Adrenal gland (tissue), 12 donors: Measurements from ENCODE around the gene TDRD10. TPM values are rescaled to one million over a fixed set of nuclear protein-coding genes. Genes with fewer than 3 reads are reported as not detected.

Experiments
- DNase-seq, 7 donors: peaks; one replicate each; pipeline ENCODE4 v3.0.0-alpha.2; 2019 to 2020
- H3K27ac ChIP-seq, 5 donors: fragments of 200-600 bp; sonication (generic) in 4 of 5; 1 replicate in 3 of 5; 2 replicates in 2 of 5; pipeline versions ENCODE4 v1.5.1 to v1.8.0; 2016 to 2020; ENCODE audit warnings: mild to moderate bottlenecking in 1 of 5
- H3K27me3 ChIP-seq: fragments of 200-600 bp; 2 replicates; pipeline ENCODE4 v1.8.0; 2021
- H3K36me3 ChIP-seq, 2 donors: fragments of 200-600 bp; replicated peaks in 1 of 2; 1 replicate in 1 of 2; 2 replicates in 1 of 2; pipeline versions ENCODE4 v1.5.1 to v1.8.0; 2018 to 2022
- H3K4me1 ChIP-seq, 2 donors: fragments of 200-600 bp; replicated peaks in 1 of 2; 1 replicate in 1 of 2; 2 replicates in 1 of 2; pipeline versions ENCODE4 v1.5.1 to v1.8.0; 2018 to 2021
- H3K4me3 ChIP-seq, 4 donors: fragments of 200-600 bp; sonication (generic) in 3 of 4; one replicate each; pipeline ENCODE4 v1.5.1; 2016 to 2018
- H3K9me3 ChIP-seq, 3 donors: fragments of 200-600 bp; sonication (generic) in 1 of 3; replicated peaks in 1 of 3; 1 replicate in 2 of 3; 2 replicates in 1 of 3; pipeline versions ENCODE4 v1.5.1 to v1.8.0; 2016 to 2021
- POLR2A ChIP-seq, 2 donors: fragments of 450-650 bp; IDR thresholded peaks; one replicate each; pipeline ENCODE4 v1.6.1; 2017; ENCODE audit warnings: antibody characterized with exemption in 2 of 2, mild to moderate bottlenecking in 2 of 2, moderate library complexity in 1 of 2
- WGBS, 4 donors: extraction: QIAGEN DNeasy Blood & Tissue Kit in 2 of 4; methylation state at CpG; one replicate each; pipeline versions ENCODE4 v1.1.5 to v1.1.7; 2013 to 2017; 5-methylcytosine and 5-hydroxymethylcytosine counted together
- intact Hi-C, 2 donors: fragments of 100-400 bp; cut with DNase I; formaldehyde crosslinking; loops; one replicate each; pipeline versions ENCODE4 v1.14.1 to v1.15.0; 2022 to 2023
- polyA plus RNA-seq, 3 donors: library from polyadenylated mRNA; stranded (reverse); fragments of 200-250 nt in 2 of 3; fragments of 350-450 nt in 1 of 3; fragmentation: Illumina TruSeq in 1 of 3; extraction: RNeasy Lipid Tissue Mini Kit (QIAGEN cat#74804) in 1 of 3; gene quantifications; one replicate each; pipeline ENCODE4 v1.2.3, GENCODE V29; 2013 to 2014
- total RNA-seq, 9 donors: library from RNA; depleted of rRNA in 4 of 9; stranded (reverse); fragments of >200 nt in 4 of 9; fragments of 120-200 nt in 1 of 9; fragmentation: NEBNext Ultra II Directional in 1 of 9; extraction: Animal tissue kit (Norgen Biotek cat#: 25700) in 1 of 9; gene quantifications; one replicate each; pipeline versions ENCODE4 v1.1.0 to v1.2.4, GENCODE V29; 2013 to 2023
- TF ChIP-seq, protein P1 (sequence below), 6 experiments: fragments of 450-650 bp in 4 of 6; fragments of 200-600 bp in 2 of 6; sonication (generic) in 1 of 6; IDR thresholded peaks; 1 replicate in 5 of 6; 2 replicates in 1 of 6; pipeline versions ENCODE4 v1.5.1 to v1.8.0; 2016 to 2021; ENCODE audit warnings: antibody characterized with exemption in 6 of 6, mild to moderate bottlenecking in 2 of 6, moderate library complexity in 1 of 6
- donor health status: healthy with polysubstance abuse.
- donor health status: Bipolar disorder and iron deficiency.
- donor health status: DM: yes; HTN: yes; CAD: no.
- donor health status: DM: no; HTN: no; CAD: no.
- donor health status: DM: no; HTN: no; CAD: no.
- donor health status: DM: yes; HTN: yes; CAD: no.

The TDRD10 gene
- total and polyA plus RNA-seq, 12 donors = 0.55 to 24.9 (median 3.6) TPM; not detected in 1

DNA sequence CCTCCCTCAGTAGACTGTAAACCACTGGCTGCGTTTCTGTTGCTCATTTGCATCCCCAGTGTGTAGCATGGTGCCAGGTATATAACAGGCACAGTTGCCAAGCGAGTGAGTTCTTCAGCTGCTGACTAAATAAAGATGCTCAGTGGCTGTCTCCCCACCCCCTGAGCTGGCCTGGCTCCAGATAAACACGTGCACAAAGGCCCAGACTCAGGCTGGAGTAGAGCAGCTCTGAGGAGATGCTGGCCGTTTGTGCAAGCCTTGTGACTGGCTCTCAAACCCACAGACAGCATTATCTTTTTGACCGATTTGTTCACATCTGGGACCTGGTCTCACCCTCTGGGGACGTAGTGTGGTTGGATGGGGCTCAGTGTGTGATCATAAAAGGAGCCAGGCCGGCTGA lies 72.7 kb downstream of the TDRD10 start:
- H3K36me3 ChIP-seq = peaks cover 0 to 16% of the 10 kb centered on the region in 2 donors
- H3K9me3 ChIP-seq = no peaks in the 10 kb centered on the region
- peaks cover 0 to 4% of the 10 kb centered on the region in 2 donors for H3K4me1 ChIP-seq
- H3K27me3 ChIP-seq = no peaks in the 10 kb centered on the region
- no peak overlapping the region for H3K4me3 ChIP-seq
- 23 to 29% (median 26%) methylated on average over 6 to 7 of the region's 7 CpGs for WGBS, 4 donors
- no peak for DNase-seq
- intact Hi-C loops = loop anchor here (5.0 kb wide), 2 partner anchors 183 to 298 kb away; partner anchors contain the start of gene KCNN3 (in 1 of the 2)
- no peak overlapping the region for H3K27ac ChIP-seq
- no peak for TF ChIP-seq POLR2A (IDR thresholded peaks at IDR 0.05)
- TF ChIP-seq, protein P1, sequence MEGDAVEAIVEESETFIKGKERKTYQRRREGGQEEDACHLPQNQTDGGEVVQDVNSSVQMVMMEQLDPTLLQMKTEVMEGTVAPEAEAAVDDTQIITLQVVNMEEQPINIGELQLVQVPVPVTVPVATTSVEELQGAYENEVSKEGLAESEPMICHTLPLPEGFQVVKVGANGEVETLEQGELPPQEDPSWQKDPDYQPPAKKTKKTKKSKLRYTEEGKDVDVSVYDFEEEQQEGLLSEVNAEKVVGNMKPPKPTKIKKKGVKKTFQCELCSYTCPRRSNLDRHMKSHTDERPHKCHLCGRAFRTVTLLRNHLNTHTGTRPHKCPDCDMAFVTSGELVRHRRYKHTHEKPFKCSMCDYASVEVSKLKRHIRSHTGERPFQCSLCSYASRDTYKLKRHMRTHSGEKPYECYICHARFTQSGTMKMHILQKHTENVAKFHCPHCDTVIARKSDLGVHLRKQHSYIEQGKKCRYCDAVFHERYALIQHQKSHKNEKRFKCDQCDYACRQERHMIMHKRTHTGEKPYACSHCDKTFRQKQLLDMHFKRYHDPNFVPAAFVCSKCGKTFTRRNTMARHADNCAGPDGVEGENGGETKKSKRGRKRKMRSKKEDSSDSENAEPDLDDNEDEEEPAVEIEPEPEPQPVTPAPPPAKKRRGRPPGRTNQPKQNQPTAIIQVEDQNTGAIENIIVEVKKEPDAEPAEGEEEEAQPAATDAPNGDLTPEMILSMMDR (IDR thresholded peaks at IDR 0.05) = no peak

DNA sequence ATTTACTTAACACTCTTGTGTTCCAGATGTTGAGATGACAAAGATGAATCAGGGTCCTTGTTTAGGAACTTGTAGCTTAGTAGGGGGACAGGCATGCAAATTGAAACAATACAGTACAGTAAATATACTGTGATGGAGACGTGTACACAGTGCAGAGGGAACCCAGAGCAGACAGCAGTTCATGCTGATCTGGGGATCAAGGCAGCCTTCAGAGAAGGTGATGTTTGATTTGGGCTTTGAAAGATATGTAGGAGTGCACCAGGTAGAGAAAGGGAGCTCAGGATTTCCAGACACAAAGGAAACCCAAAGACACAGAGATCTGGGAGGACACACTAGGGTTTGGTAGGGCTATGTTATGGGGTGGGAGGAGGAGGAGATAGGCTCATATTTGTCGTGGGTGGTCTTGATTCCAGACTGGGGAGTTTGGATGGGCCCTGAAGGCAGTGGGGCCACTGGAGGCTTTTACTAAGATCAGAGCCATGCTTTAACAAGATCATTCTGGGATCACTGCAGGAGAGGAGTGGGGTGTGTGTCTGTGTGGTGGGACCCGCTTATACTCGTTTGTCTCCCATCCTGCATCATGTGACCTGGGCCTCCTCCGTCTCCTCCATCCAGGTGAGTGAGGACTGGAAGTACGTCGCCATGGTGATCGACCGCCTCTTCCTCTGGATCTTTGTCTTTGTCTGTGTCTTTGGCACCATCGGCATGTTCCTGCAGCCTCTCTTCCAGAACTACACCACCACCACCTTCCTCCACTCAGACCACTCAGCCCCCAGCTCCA lies 73.3 kb downstream of the TDRD10 start:
- peaks cover 0 to 22% of the 10 kb centered on the region in 2 donors for H3K36me3 ChIP-seq
- 73 to 84% (median 77%) methylated on average over 10 of the region's 10 CpGs for WGBS, 4 donors
- intact Hi-C loops = no loop called here

DNA sequence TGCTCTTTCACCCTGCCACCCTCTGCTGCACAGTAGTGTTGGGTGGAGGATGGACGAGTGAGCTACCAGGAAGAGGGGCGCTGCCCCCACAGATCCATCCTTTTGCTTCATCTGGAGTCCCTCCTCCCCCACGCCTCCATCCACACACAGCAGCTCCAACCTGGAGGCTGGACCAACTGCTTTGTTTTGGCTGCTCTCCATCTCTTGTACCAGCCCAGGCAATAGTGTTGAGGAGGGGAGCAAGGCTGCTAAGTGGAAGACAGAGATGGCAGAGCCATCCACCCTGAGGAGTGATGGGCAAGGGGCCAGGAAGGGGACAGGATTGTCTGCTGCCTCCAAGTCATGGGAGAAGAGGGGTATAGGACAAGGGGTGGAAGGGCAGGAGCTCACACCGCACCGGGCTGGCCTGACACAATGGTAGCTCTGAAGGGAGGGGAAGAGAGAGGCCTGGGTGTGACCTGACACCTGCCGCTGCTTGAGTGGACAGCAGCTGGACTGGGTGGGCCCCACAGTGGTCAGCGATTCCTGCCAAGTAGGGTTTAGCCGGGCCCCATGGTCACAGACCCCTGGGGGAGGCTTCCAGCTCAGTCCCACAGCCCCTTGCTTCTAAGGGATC lies 74.0 kb downstream of the TDRD10 start:
- Histone ChIP-seq H3K27me3 (no peaks in the 10 kb centered on the region), H3K4me3 (no peak overlapping the region), H3K27ac (no peak overlapping the region), H3K9me3 (no peaks in the 10 kb centered on the region), H3K36me3 (peaks cover 0 to 30% of the 10 kb centered on the region in 2 donors), H3K4me1 (peaks cover 0 to 4% of the 10 kb centered on the region in 2 donors)
- TF ChIP-seq POLR2A (IDR thresholded peaks at IDR 0.05) = no peak
- TF ChIP-seq, protein P1 (IDR thresholded peaks at IDR 0.05) = no peak
- no peak for DNase-seq
- intact Hi-C loops = no loop called here
- WGBS, 4 donors = 70 to 89% (median 83%) methylated on average over 5 to 8 of the region's 8 CpGs

More for the DNA sequence above, 73.3 kb downstream of the TDRD10 start:
- DNase-seq = no peak
- Histone ChIP-seq H3K27ac (no peak overlapping the region), H3K4me1 (peaks cover 0 to 4% of the 10 kb centered on the region in 2 donors), H3K4me3 (no peak overlapping the region), H3K27me3 (no peaks in the 10 kb centered on the region), H3K9me3 (no peaks in the 10 kb centered on the region)
- TF ChIP-seq, protein P1 (IDR thresholded peaks at IDR 0.05) = no peak
- TF ChIP-seq POLR2A (IDR thresholded peaks at IDR 0.05) = no peak

DNA sequence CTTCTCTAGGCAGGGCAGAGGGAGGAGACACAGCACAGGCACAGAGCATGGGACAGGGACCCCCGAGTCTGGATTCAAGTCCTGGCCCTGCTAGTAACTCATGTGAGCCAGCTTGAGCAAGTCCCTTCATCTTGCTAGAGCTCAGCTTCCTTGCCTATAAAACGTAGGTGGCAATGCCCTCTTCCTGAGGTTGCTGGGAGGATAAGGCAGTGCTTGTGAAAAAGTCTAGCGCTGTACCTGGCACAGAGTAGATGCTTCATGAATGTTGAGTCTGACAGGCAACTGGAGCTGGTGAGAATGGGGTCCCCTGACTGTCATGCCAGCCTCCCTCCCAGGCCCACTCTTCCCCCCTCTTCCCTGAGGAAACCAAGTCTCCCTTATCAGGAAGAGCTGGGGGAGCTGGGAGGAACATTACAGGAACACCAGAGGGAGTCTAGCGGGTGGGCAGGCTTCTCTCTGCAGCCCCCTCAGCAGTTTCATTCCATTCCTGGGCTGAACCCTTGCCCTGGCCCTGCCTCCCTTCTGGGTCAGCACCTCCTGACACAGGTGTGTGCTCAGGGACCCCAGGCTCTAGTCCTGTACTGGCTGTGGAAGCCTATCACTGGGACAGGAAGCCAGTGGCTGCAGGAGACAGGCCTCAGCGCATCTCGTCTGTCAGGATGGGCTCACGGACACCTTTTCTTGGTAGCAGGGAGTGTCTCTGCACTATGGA lies 75.5 kb downstream of the TDRD10 start:
- Histone ChIP-seq H3K9me3 (no peaks in the 10 kb centered on the region), H3K4me3 (no peak overlapping the region), H3K27me3 (no peaks in the 10 kb centered on the region), H3K4me1 (peaks cover 0 to 4% of the 10 kb centered on the region in 2 donors), H3K36me3 (peaks cover 0 to 43% of the 10 kb centered on the region in 2 donors), H3K27ac (peak overlapping the region in 1 of 5 donors; percentile 17)
- TF ChIP-seq POLR2A (IDR thresholded peaks at IDR 0.05) = no peak
- TF ChIP-seq, protein P1 (IDR thresholded peaks at IDR 0.05) = no peak
- 67 to 78% (median 75%) methylated on average over 7 of the region's 7 CpGs for WGBS, 4 donors
- intact Hi-C loops = no loop called here
- DNase-seq = no peak
